ENCODE data around the gene UST. TPM values are rescaled to one million over a fixed set of nuclear protein-coding genes. Genes with fewer than 3 reads are reported as not detected.

Gene UST
- total RNA-seq, 4 donors from 2014 or later: 2.3 to 8.4 (median 2.8) TPM

GRCh38 chr6:148904896-148905870 is 158.4 kb downstream of the UST start:
- no peak for ATAC-seq
- H3K27me3 ChIP-seq: no peaks in the 10 kb centered on the region

GRCh38 chr6:148905901-148906300 is 159.1 kb downstream of the UST start:
- Histone ChIP-seq H3K27ac (no peak overlapping the region), H3K27me3 (no peaks in the 10 kb centered on the region), H3K9me3 (no peaks in the 10 kb centered on the region), H3K36me3 (no peaks in the 10 kb centered on the region), H3K4me1 (no peaks in the 10 kb centered on the region), H3K4me3 (no peak overlapping the region)
- DNase-seq (no peak), ATAC-seq (no peak)
- in situ Hi-C loops (cut with MboI; ENCODE audit: low sequenced_read_pairs in 4 of 4): no loop called here
- intact Hi-C loops (cut with DNase I; ENCODE audit: low total_unique reads): no loop called here
- TF ChIP-seq CTCF (IDR thresholded peaks at IDR 0.05 in 4 of 5, conservative IDR thresholded peaks at IDR 0.05 in 1 of 5): no peak

More at GRCh38 chr6:148904896-148905870, 158.4 kb downstream of the UST start:
- Histone ChIP-seq H3K36me3 (no peaks in the 10 kb centered on the region), H3K9me3 (no peaks in the 10 kb centered on the region), H3K27ac (no peak overlapping the region), H3K4me1 (no peaks in the 10 kb centered on the region), H3K4me3 (no peak overlapping the region)
- no peak for DNase-seq
- intact Hi-C loops (cut with DNase I; ENCODE audit: low total_unique reads): no loop called here
- in situ Hi-C loops (cut with MboI; ENCODE audit: low sequenced_read_pairs in 4 of 4): no loop called here
- TF ChIP-seq POLR2A (IDR thresholded peaks at IDR 0.05) (no peak), CTCF (IDR thresholded peaks at IDR 0.05 in 4 of 5, conservative IDR thresholded peaks at IDR 0.05 in 1 of 5) (no peak)

GRCh38 chr6:148906386-148906785 is 159.6 kb downstream of the UST start:
- no peak for DNase-seq
- no peak for ATAC-seq
- intact Hi-C loops (cut with DNase I; ENCODE audit: low total_unique reads) (no loop called here), in situ Hi-C loops (cut with MboI; ENCODE audit: low sequenced_read_pairs in 4 of 4) (no loop called here)
- H3K9me3 ChIP-seq: no peaks in the 10 kb centered on the region
- H3K36me3 ChIP-seq: no peaks in the 10 kb centered on the region
- H3K27ac ChIP-seq: no peak overlapping the region
- H3K4me1 ChIP-seq: no peaks in the 10 kb centered on the region
- TF ChIP-seq CTCF (IDR thresholded peaks at IDR 0.05 in 4 of 5, conservative IDR thresholded peaks at IDR 0.05 in 1 of 5): no peak
- no peak for TF ChIP-seq POLR2A (IDR thresholded peaks at IDR 0.05)
- H3K27me3 ChIP-seq: no peaks in the 10 kb centered on the region
- H3K4me3 ChIP-seq: no peak overlapping the region

GRCh38 chr6:148907573-148907972 is 160.7 kb downstream of the UST start:
- Histone ChIP-seq H3K4me1 (no peaks in the 10 kb centered on the region), H3K27me3 (no peaks in the 10 kb centered on the region), H3K27ac (no peak overlapping the region), H3K4me3 (no peak overlapping the region), H3K9me3 (no peaks in the 10 kb centered on the region), H3K36me3 (no peaks in the 10 kb centered on the region)
- TF ChIP-seq POLR2A (IDR thresholded peaks at IDR 0.05) (no peak), CTCF (IDR thresholded peaks at IDR 0.05 in 4 of 5, conservative IDR thresholded peaks at IDR 0.05 in 1 of 5) (no peak)
- in situ Hi-C loops (cut with MboI; ENCODE audit: low sequenced_read_pairs in 4 of 4): no loop called here
- ATAC-seq (no peak), DNase-seq (no peak)
- intact Hi-C loops (cut with DNase I; ENCODE audit: low total_unique reads): no loop called here

All from gastrocnemius medialis (tissue), 4 donors.